Parathyroid adenoma (tissue), 2 donors: ENCODE measurements around the gene FSD1L.

Experiments
- H2AFZ ChIP-seq: fragments of 300-600 bp; sonication (generic); one replicate; pipeline ENCODE4 v1.7.0; 2017; ENCODE audit warnings: antibody characterized with exemption, mild to moderate bottlenecking
- H3K27ac ChIP-seq: fragments of 300-600 bp; sonication (generic); one replicate; pipeline ENCODE4 v1.7.0; 2017
- H3K27me3 ChIP-seq: fragments of 300-600 bp; sonication (generic); one replicate; pipeline ENCODE4 v1.7.0; 2017; ENCODE audit warnings: low read length; ENCODE audit not compliant: control insufficient read depth, insufficient read depth
- H3K36me3 ChIP-seq: fragments of 300-600 bp; sonication (generic); one replicate; pipeline ENCODE4 v1.7.0; 2017; ENCODE audit warnings: low read length; ENCODE audit not compliant: control insufficient read depth, insufficient read depth
- H3K4me1 ChIP-seq: fragments of 300-600 bp; sonication (generic); one replicate; pipeline ENCODE4 v1.7.0; 2017; ENCODE audit warnings: control low read depth
- H3K4me2 ChIP-seq: fragments of 300-600 bp; sonication (generic); one replicate; pipeline ENCODE4 v1.7.0; 2017; ENCODE audit warnings: low read length
- H3K4me3 ChIP-seq: fragments of 300-600 bp; sonication (generic); one replicate; pipeline ENCODE4 v1.7.0; 2017; ENCODE audit warnings: low read depth, low read length
- H3K79me2 ChIP-seq: fragments of 300-600 bp; sonication (generic); one replicate; pipeline ENCODE4 v1.7.0; 2017; ENCODE audit warnings: control low read depth
- H3K9ac ChIP-seq: fragments of 300-600 bp; sonication (generic); one replicate; pipeline ENCODE4 v1.7.0; 2017; ENCODE audit warnings: mild to moderate bottlenecking
- H3K9me3 ChIP-seq: fragments of 300-600 bp; sonication (generic); one replicate; pipeline ENCODE4 v1.7.0; 2017; ENCODE audit warnings: low read length; ENCODE audit not compliant: control insufficient read depth
- TF ChIP-seq, protein P1 (sequence below): fragments of 300-600 bp; sonication (generic); IDR thresholded peaks from one replicate; pipeline ENCODE4 v1.7.0; 2017; ENCODE audit warnings: antibody characterized with exemption, mild to moderate bottlenecking
- donor health status: primary hyperparathyroidism.

The FSD1L gene

DNA sequence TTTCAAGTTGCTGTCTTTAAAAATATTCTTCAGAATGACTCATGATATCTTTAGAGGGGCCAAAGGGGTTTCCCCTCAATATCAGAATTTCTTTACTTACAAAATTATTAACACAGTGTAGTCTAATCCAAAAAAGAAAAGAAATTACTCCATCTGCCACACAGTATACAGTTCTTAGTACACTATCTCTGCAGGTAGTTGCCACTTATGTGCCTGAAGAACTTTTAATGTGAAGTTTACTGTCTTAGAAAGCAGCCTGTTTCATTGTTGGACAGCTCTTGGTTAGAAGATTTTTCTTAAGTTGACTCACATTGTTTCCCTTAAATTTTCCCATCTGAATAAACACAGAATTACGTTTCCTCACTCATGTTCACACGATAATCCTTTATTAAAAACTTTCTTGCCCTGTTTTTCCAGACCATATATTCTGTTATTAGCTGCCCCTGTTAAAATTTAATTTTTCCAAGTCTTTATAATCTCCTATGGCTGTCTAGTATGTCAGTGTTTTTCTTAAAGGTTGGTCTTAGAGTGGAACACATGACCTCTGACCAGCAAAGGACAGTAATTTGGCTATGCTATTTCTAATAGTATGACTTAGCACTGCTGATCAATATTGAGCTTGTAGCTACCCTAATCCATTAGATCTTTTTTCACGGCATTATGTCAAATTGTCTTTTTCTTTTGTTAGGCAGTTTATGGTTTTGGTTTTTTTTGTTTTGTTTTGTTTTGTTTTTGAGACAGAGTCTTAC, 88.3 kb downstream of the FSD1L start:
- Histone ChIP-seq H3K36me3 (no peaks in the 10 kb centered on the region), H3K79me2 (no peaks in the 10 kb centered on the region), H3K27ac (no peak overlapping the region), H3K9ac (no peak overlapping the region), H3K4me2 (no peak overlapping the region), H3K4me3 (no peak overlapping the region), H3K4me1 (no peaks in the 10 kb centered on the region), H3K9me3 (no peaks in the 10 kb centered on the region), H2AFZ (no peak overlapping the region), H3K27me3 (no peaks in the 10 kb centered on the region)
- TF ChIP-seq, protein P1, sequence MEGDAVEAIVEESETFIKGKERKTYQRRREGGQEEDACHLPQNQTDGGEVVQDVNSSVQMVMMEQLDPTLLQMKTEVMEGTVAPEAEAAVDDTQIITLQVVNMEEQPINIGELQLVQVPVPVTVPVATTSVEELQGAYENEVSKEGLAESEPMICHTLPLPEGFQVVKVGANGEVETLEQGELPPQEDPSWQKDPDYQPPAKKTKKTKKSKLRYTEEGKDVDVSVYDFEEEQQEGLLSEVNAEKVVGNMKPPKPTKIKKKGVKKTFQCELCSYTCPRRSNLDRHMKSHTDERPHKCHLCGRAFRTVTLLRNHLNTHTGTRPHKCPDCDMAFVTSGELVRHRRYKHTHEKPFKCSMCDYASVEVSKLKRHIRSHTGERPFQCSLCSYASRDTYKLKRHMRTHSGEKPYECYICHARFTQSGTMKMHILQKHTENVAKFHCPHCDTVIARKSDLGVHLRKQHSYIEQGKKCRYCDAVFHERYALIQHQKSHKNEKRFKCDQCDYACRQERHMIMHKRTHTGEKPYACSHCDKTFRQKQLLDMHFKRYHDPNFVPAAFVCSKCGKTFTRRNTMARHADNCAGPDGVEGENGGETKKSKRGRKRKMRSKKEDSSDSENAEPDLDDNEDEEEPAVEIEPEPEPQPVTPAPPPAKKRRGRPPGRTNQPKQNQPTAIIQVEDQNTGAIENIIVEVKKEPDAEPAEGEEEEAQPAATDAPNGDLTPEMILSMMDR = no peak

DNA sequence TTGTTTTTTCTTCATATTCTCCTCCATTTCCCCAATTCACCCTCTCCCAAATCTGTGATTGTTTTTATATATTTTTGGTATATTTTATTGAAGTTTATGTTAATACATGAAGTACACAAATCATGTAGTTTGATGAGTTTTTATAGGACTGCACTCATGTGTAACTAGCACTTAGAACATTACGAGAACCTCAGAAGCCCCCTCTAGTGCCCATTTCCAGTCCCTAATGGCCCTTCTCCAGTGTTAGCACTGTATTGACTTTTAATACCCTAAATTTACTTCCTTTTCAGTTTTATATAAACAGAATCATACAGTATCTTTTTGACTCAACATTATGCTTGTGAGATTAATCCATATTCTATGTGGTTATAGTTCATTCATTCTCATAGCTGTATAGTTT, 91.6 kb downstream of the FSD1L start:
- Histone ChIP-seq H3K9ac (no peak overlapping the region), H3K4me1 (no peaks in the 10 kb centered on the region), H2AFZ (no peak overlapping the region), H3K27me3 (no peaks in the 10 kb centered on the region), H3K9me3 (no peaks in the 10 kb centered on the region), H3K27ac (no peak overlapping the region), H3K36me3 (no peaks in the 10 kb centered on the region), H3K4me3 (no peak overlapping the region), H3K79me2 (no peaks in the 10 kb centered on the region), H3K4me2 (no peak overlapping the region)
- TF ChIP-seq, protein P1 = no peak

DNA sequence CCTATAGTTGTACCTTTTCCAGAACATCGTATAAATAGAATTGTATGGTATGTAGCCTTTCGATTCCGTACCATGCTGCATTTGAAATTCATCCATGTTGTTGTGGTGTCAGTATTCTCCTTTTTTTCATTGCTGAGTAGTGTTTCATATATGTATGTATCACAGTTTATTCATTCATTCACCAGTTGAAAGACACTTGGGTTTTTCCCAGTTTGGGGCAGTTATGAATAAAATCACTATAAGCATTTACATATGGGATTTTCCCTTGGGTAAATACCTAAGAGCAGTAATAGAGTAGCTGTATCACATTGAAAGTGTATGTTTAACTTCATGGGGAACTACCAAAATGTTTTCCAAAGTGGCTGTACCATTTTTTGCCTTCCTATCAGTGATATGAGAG, 94.0 kb downstream of the FSD1L start:
- H3K27me3 ChIP-seq = no peaks in the 10 kb centered on the region

DNA sequence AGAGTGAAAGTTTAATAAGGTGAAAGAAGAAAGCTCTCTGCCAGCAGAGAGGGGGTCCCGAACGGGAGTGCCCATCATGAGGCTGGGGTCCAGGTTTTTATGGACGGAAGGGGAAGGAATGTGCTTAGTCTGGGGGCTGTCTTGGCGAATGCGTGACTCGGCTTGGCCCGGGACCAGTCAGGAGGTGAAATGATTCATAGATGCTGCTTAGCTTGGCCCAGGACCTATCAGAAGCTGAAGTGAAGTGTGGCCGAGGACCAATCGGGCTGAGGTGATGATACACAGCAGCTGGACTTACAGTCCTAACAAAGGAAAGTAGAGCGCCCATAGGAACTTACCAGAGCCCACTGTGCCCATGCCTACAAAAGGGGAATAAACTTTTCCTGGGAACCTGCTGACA, 106.2 kb downstream of the FSD1L start:
- TF ChIP-seq, protein P1 = no peak
- H3K4me3 ChIP-seq = no peak overlapping the region
- H3K36me3 ChIP-seq = no peaks in the 10 kb centered on the region
- no peak overlapping the region for H3K9ac ChIP-seq
- no peak overlapping the region for H3K4me2 ChIP-seq
- H3K9me3 ChIP-seq = no peaks in the 10 kb centered on the region
- H2AFZ ChIP-seq = no peak overlapping the region
- no peaks in the 10 kb centered on the region for H3K79me2 ChIP-seq
- no peaks in the 10 kb centered on the region for H3K4me1 ChIP-seq
- no peaks in the 10 kb centered on the region for H3K27me3 ChIP-seq
- no peak overlapping the region for H3K27ac ChIP-seq

More for the DNA sequence above, 94.0 kb downstream of the FSD1L start:
- Histone ChIP-seq H3K4me3 (no peak overlapping the region), H3K9ac (no peak overlapping the region), H2AFZ (no peak overlapping the region), H3K79me2 (no peaks in the 10 kb centered on the region), H3K27ac (no peak overlapping the region), H3K36me3 (no peaks in the 10 kb centered on the region), H3K4me2 (no peak overlapping the region), H3K4me1 (no peaks in the 10 kb centered on the region), H3K9me3 (no peaks in the 10 kb centered on the region)
- TF ChIP-seq, protein P1 = no peak
